ENCODE results near the gene NOL6. TPM values are rescaled to one million over a fixed set of nuclear protein-coding genes. Genes with fewer than 3 reads are reported as not detected.

NOL6 gene
- total RNA-seq, 1 experiment from 2014 or later, result 75.1 TPM

GRCh38 chr9:33442125-33442524 lies 31.6 kb downstream of the NOL6 start:
- H3K9me3 ChIP-seq (ENCODE audit: control insufficient read depth, insufficient read depth, low read depth, low read length), result no peaks in the 10 kb centered on the region
- TF ChIP-seq REST (IDR thresholded peaks at IDR 0.05; ENCODE audit: insufficient read depth in 1 of 2, low read depth in 2 of 2, low read length in 1 of 2), result no peak
- ChIA-PET POLR2A (no interaction called here), CTCF (no interaction called here)
- no peak overlapping the region for H3K27ac ChIP-seq (ENCODE audit: low read length)
- intact Hi-C loops (cut with micrococcal nuclease; ENCODE audit: unreplicated experiment), result no loop called here
- BruUV-seq (replicated peaks), result no TSS peak
- ATAC-seq (no peak), DNase-seq (ENCODE audit: low read depth, low spot score) (no peak)
- in situ Hi-C loops (cut with HindIII; ENCODE audit: low pct_unique_long_range_greater_than_20kb, low sequenced_read_pairs), result no loop called here
- H3K36me3 ChIP-seq (ENCODE audit: control insufficient read depth, insufficient read depth, low read length), result no peaks in the 10 kb centered on the region
- H3K4me1 ChIP-seq (ENCODE audit: control insufficient read depth, insufficient read depth, low read length), result peaks cover 6% of the 10 kb centered on the region; the same call in 1 of the 2 replicates
- no peaks in the 10 kb centered on the region for H3K27me3 ChIP-seq (ENCODE audit: control insufficient read depth, insufficient read depth, low read length)
- H3K4me3 ChIP-seq (ENCODE audit: low read depth in 2 of 2, low read length in 2 of 2), result no peak overlapping the region

- in situ Hi-C loops (cut with HindIII; ENCODE audit: low pct_unique_long_range_greater_than_20kb, low sequenced_read_pairs), result no loop called here
- TF ChIP-seq REST (IDR thresholded peaks at IDR 0.05; ENCODE audit: insufficient read depth in 1 of 2, low read depth in 2 of 2, low read length in 1 of 2) (no peak), SIN3A (IDR thresholded peaks at IDR 0.05; ENCODE audit: borderline replicate concordance, insufficient read depth, low read depth, low read length) (no peak), TCF7L2 (IDR thresholded peaks at IDR 0.05; ENCODE audit: low read depth, low read length) (no peak), POLR2AphosphoS5 (IDR thresholded peaks at IDR 0.05; ENCODE audit: low read depth, low read length) (no peak)
- TF ChIP-seq, protein P1, sequence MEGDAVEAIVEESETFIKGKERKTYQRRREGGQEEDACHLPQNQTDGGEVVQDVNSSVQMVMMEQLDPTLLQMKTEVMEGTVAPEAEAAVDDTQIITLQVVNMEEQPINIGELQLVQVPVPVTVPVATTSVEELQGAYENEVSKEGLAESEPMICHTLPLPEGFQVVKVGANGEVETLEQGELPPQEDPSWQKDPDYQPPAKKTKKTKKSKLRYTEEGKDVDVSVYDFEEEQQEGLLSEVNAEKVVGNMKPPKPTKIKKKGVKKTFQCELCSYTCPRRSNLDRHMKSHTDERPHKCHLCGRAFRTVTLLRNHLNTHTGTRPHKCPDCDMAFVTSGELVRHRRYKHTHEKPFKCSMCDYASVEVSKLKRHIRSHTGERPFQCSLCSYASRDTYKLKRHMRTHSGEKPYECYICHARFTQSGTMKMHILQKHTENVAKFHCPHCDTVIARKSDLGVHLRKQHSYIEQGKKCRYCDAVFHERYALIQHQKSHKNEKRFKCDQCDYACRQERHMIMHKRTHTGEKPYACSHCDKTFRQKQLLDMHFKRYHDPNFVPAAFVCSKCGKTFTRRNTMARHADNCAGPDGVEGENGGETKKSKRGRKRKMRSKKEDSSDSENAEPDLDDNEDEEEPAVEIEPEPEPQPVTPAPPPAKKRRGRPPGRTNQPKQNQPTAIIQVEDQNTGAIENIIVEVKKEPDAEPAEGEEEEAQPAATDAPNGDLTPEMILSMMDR (IDR thresholded peaks at IDR 0.05), result no peak
- Histone ChIP-seq H3K4me1 (ENCODE audit: control insufficient read depth, insufficient read depth, low read length) (0 out of 2 replicates have a peak, but pooled peaks cover 3% of the 10 kb centered on the region), H3K27ac (ENCODE audit: low read length) (no peak overlapping the region), H3K36me3 (ENCODE audit: control insufficient read depth, insufficient read depth, low read length) (no peaks in the 10 kb centered on the region), H3K27me3 (ENCODE audit: control insufficient read depth, insufficient read depth, low read length) (no peaks in the 10 kb centered on the region), H3K9me3 (ENCODE audit: control insufficient read depth, insufficient read depth, low read depth, low read length) (no peaks in the 10 kb centered on the region), H3K4me3 (ENCODE audit: low read depth in 2 of 2, low read length in 2 of 2) (no peak overlapping the region)
- POLR2A ChIA-PET, result no interaction called here
- intact Hi-C loops (cut with micrococcal nuclease; ENCODE audit: unreplicated experiment), result no loop called here
- ATAC-seq, result no peak
- no TSS peak for BruUV-seq (replicated peaks)
- CTCF ChIA-PET, result no interaction called here
- no peak for DNase-seq (ENCODE audit: low read depth, low spot score)
Observed at GRCh38 chr9:33440609-33441008, 33.1 kb downstream of the NOL6 start.

All from Panc1 (cell line).